SK-N-SH (cell line): ENCODE results near the gene SUCLG2. TPM values are rescaled to one million over a fixed set of nuclear protein-coding genes. Genes with fewer than 3 reads are reported as not detected.
A peak's percentile ranks its signal among the peaks of the same experiment; 100 is the strongest.

Experiments used
- CTCF ChIA-PET: fragments of 300-600, 350-600 bp; formaldehyde crosslinking; extraction: SDS; loops from one replicate; lab custom pipeline; 2021; lab: Yijun Ruan, JAX
- POLR2A ChIA-PET: fragments of 350-600 bp; sonication (Branson Sonifier 250); formaldehyde crosslinking; extraction: SDS; loops from one replicate; lab custom pipeline; 2020; ENCODE audit warnings: antibody characterized with exemption, inconsistent platforms; lab: Yijun Ruan, JAX
- DNase-seq: peaks from one replicate; pipeline ENCODE4 v3.0.0; 2012
- H2AFZ ChIP-seq: fragments of 200-600 bp; sonication (generic); 2 replicates; pipeline ENCODE4 v1.8.1; 2016; ENCODE audit warnings: antibody characterized with exemption, mild to moderate bottlenecking, low read depth
- H3F3A ChIP-seq: fragments of 200-600 bp; sonication (generic); replicated peaks from 2 replicates; pipeline ENCODE3; 2016; ENCODE audit warnings: antibody characterized with exemption, mild to moderate bottlenecking; ENCODE audit not compliant: insufficient read depth
- H3K27ac ChIP-seq, 2 experiments: fragments of 200-500 bp in 1 of 2; fragments of 200-600 bp in 1 of 2; sonication (Bioruptor generic) in 1 of 2; sonication (generic), shearing (Covaris generic) in 1 of 2; 2 replicates each; pipeline versions ENCODE4 v1.5.1 to v1.6.1; 2014 to 2016; ENCODE audit warnings: low read depth in 2 of 2, inconsistent platforms in 1 of 2, low read length in 1 of 2, mild to moderate bottlenecking in 1 of 2, mixed read lengths in 1 of 2
- H3K27me3 ChIP-seq: fragments of 200-600 bp; sonication (generic), shearing (Covaris generic); 2 replicates; pipeline ENCODE4 v1.6.1; 2016; ENCODE audit warnings: mixed run types; ENCODE audit not compliant: insufficient read depth
- H3K36me3 ChIP-seq, 2 experiments: fragments of 200-500 bp in 1 of 2; fragments of 200-600 bp in 1 of 2; sonication (Bioruptor generic) in 1 of 2; sonication (generic) in 1 of 2; replicated peaks in 1 of 2; 2 replicates each; pipeline versions ENCODE3 to v1.5.1; 2014 to 2016; ENCODE audit warnings: low read length in 1 of 2, mild to moderate bottlenecking in 1 of 2; ENCODE audit not compliant: insufficient read depth in 2 of 2, control insufficient read depth in 1 of 2
- H3K4me1 ChIP-seq, 2 experiments: fragments of 200-500 bp in 1 of 2; fragments of 200-600 bp in 1 of 2; sonication (Bioruptor generic) in 1 of 2; sonication (generic), shearing (Covaris generic) in 1 of 2; 2 replicates each; pipeline versions ENCODE4 v1.5.1 to v1.6.1; 2014 to 2016; ENCODE audit warnings: low read depth in 1 of 2, low read length in 1 of 2, mixed run types in 1 of 2; ENCODE audit not compliant: insufficient read depth in 2 of 2, control insufficient read depth in 1 of 2
- H3K4me2 ChIP-seq: fragments of 200-600 bp; sonication (generic), shearing (Covaris generic); 2 replicates; pipeline ENCODE4 v1.6.1; 2017; ENCODE audit warnings: mixed run types
- H3K4me3 ChIP-seq, 2 experiments: fragments of 200-500 bp in 1 of 2; fragments of 200-600 bp in 1 of 2; sonication (Bioruptor generic) in 1 of 2; sonication (generic), shearing (Covaris generic) in 1 of 2; 2 replicates each; pipeline versions ENCODE4 v1.5.1 to v1.8.1; 2014 to 2016; ENCODE audit warnings: low read depth in 2 of 2, inconsistent platforms in 1 of 2, low read length in 1 of 2, mild to moderate bottlenecking in 1 of 2, mixed read lengths in 1 of 2, moderate library complexity in 1 of 2
- H3K79me2 ChIP-seq: fragments of 200-600 bp; sonication (generic); 2 replicates; pipeline ENCODE4 v1.8.1; 2017; ENCODE audit warnings: mild to moderate bottlenecking; ENCODE audit not compliant: insufficient read depth
- H3K9ac ChIP-seq: fragments of 200-600 bp; sonication (generic); 2 replicates; pipeline ENCODE4 v1.6.1; 2017; ENCODE audit warnings: mixed run types
- H3K9me2 ChIP-seq: fragments of 200-600 bp; sonication (generic); 2 replicates; pipeline ENCODE4 v1.6.1; 2017; ENCODE audit warnings: mixed run types
- H3K9me3 ChIP-seq: fragments of 200-600 bp; sonication (generic); 2 replicates; pipeline ENCODE4 v1.6.1; 2017; ENCODE audit warnings: mixed run types, mild to moderate bottlenecking, moderate library complexity
- H4K20me1 ChIP-seq: fragments of 200-600 bp; sonication (generic); 2 replicates; pipeline ENCODE4 v1.6.1; 2017; ENCODE audit warnings: mild to moderate bottlenecking, mixed run types; ENCODE audit not compliant: insufficient read depth
- CHD2 ChIP-seq: fragments of 150-350 bp; IDR thresholded peaks from 2 replicates; pipeline ENCODE4 v1.6.1; 2018; ENCODE audit warnings: low read length; ENCODE audit not compliant: partially characterized antibody
- CTCF ChIP-seq: fragments of 200-600 bp; sonication (generic); IDR thresholded peaks from 2 replicates; pipeline ENCODE4 v1.6.1; 2017; ENCODE audit warnings: antibody characterized with exemption, mild to moderate bottlenecking, moderate library complexity
- EP300 ChIP-seq, 2 experiments: IDR thresholded peaks; 2 replicates each; pipeline versions ENCODE4 v1.4.0 to v1.6.1; 2012; ENCODE audit warnings: borderline replicate concordance in 1 of 2, low read depth in 1 of 2, low read length in 1 of 2
- FOXJ3 ChIP-seq: sonication (generic); formaldehyde crosslinking; IDR thresholded peaks from 2 replicates; pipeline ENCODE4 v1.5.1; 2020; ENCODE audit warnings: mild to moderate bottlenecking, missing genetic modification reagents
- FOXM1 ChIP-seq: IDR thresholded peaks from 2 replicates; pipeline ENCODE4 v1.4.0; 2012; ENCODE audit warnings: low read depth, mild to moderate bottlenecking
- GATA2 ChIP-seq: sonication (generic); formaldehyde crosslinking; IDR thresholded peaks from 2 replicates; pipeline ENCODE4 v1.5.0; 2020; ENCODE audit warnings: mild to moderate bottlenecking, missing genetic modification reagents
- MEF2A ChIP-seq: IDR thresholded peaks from 2 replicates; pipeline ENCODE4 v1.4.0; 2012; ENCODE audit warnings: low read depth, borderline replicate concordance
- MXI1 ChIP-seq: IDR thresholded peaks from 2 replicates; pipeline ENCODE4 v1.6.1; 2012; ENCODE audit warnings: mild to moderate bottlenecking, low read depth, low read length, improper control_type of control experiment
- RAD21 ChIP-seq: IDR thresholded peaks from 2 replicates; pipeline ENCODE4 v1.6.1; 2012; ENCODE audit warnings: mild to moderate bottlenecking, low read length
- RCOR1 ChIP-seq: fragments of 150-350 bp; IDR thresholded peaks from 2 replicates; pipeline ENCODE4 v1.6.1; 2017; ENCODE audit warnings: antibody characterized with exemption, low read length
- SIN3A ChIP-seq: IDR thresholded peaks from 2 replicates; pipeline ENCODE4 v1.6.1; 2012; ENCODE audit warnings: low read depth, mild to moderate bottlenecking, low read length, moderate library complexity, borderline replicate concordance
- TAF1 ChIP-seq: IDR thresholded peaks from 2 replicates; pipeline ENCODE4 v1.6.1; 2012; ENCODE audit warnings: low read depth, mild to moderate bottlenecking, low read length, moderate library complexity, borderline replicate concordance
- TCF12 ChIP-seq: IDR thresholded peaks from 2 replicates; pipeline ENCODE4 v1.4.0; 2012
- TEAD4 ChIP-seq: IDR thresholded peaks from 2 replicates; pipeline ENCODE4 v1.4.0; 2012; ENCODE audit warnings: mild to moderate bottlenecking, borderline replicate concordance; ENCODE audit not compliant: insufficient read depth
- USF1 ChIP-seq: IDR thresholded peaks from 2 replicates; pipeline ENCODE4 v1.4.0; 2012; ENCODE audit warnings: low read depth, borderline replicate concordance
- WGBS: methylation state at CpG from one replicate; pipeline ENCODE4 v1.1.6; 2017; ENCODE audit warnings: low lambda C conversion rate; 5-methylcytosine and 5-hydroxymethylcytosine counted together
- polyA plus RNA-seq, 3 experiments: library from polyadenylated mRNA; depleted of rRNA; stranded (reverse); fragments of >200 nt; gene quantifications; 2 replicates each; pipeline ENCODE4 v1.2.3, GENCODE V29; 2012
- TF ChIP-seq, protein P1 (sequence below): IDR thresholded peaks from 2 replicates; pipeline ENCODE4; 2012

SUCLG2 gene
- polyA plus RNA-seq, 1 of the 3 experiments (the other 2 are of a cell fraction): 20.2 TPM

- TF ChIP-seq TAF1 (peak; percentile 96), FOXM1 (no peak), GATA2 (no peak), USF1 (peak; percentile 38; the same call in 1 of the 2 replicates), CHD2 (no peak), RCOR1 (no peak)
- TF ChIP-seq, protein P1, sequence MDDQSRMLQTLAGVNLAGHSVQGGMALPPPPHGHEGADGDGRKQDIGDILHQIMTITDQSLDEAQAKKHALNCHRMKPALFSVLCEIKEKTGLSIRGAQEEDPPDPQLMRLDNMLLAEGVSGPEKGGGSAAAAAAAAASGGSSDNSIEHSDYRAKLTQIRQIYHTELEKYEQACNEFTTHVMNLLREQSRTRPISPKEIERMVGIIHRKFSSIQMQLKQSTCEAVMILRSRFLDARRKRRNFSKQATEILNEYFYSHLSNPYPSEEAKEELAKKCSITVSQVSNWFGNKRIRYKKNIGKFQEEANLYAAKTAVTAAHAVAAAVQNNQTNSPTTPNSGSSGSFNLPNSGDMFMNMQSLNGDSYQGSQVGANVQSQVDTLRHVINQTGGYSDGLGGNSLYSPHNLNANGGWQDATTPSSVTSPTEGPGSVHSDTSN: no peak
Measured at GRCh38 chr3:67654099-67654843, at the start of gene SUCLG2 (continued).

GRCh38 chr3:67700596-67700995 is 46.2 kb upstream of the SUCLG2 start:
- no peak overlapping the region for H3K9ac ChIP-seq
- H3K4me3 ChIP-seq: no peak overlapping the region
- H3K36me3 ChIP-seq: no peaks in the 10 kb centered on the region
- no peak overlapping the region for H3K4me2 ChIP-seq
- CTCF ChIA-PET: interaction anchor here (0.6 to 1.4 kb wide), 4 partner anchors 10 to 94 kb away, joined by 3 read pairs; no protein-coding TSS in a partner anchor
- H3K9me2 ChIP-seq: no peaks in the 10 kb centered on the region
- H2AFZ ChIP-seq: no peak overlapping the region
- 44% methylated on average over 4 of the region's 4 CpGs for WGBS
- H3K27me3 ChIP-seq: no peaks in the 10 kb centered on the region
- TF ChIP-seq EP300 (IDR thresholded peaks at IDR 0.05; ENCODE audit: borderline replicate concordance in 1 of 2, low read depth in 1 of 2, low read length in 1 of 2) (peak in 1 of 2 experiments; percentile 81; a peak in 2 of 4 replicates), RAD21 (peak; percentile 3; the same call in 1 of the 2 replicates), RCOR1 (peak; percentile 84), TEAD4 (no peak), GATA2 (peak; percentile 95), TCF12 (peak; percentile 16; the same call in 1 of the 2 replicates), CTCF (no peak), MEF2A (no peak), SIN3A (no peak), MXI1 (peak; percentile 33; the same call in 1 of the 2 replicates), FOXJ3 (CRISPR knock-in tag) (peak; percentile 48; the same call in 1 of the 2 replicates)
- TF ChIP-seq, all 33 proteins: peak for 7
- Histone ChIP-seq H4K20me1 (no peaks in the 10 kb centered on the region), H3K79me2 (no peaks in the 10 kb centered on the region), H3K27ac (no peak overlapping the region), H3K4me1 (peaks cover 0 to 5% of the 10 kb centered on the region in 2 experiments; a peak in 2 of 4 replicates), H3K9me3 (no peaks in the 10 kb centered on the region), H3F3A (no peaks in the 10 kb centered on the region)
- POLR2A ChIA-PET: no interaction called here
- peak; percentile 15 for DNase-seq
